ENCODE measurements around the gene NRDE2. TPM values are rescaled to one million over a fixed set of nuclear protein-coding genes. Genes with fewer than 3 reads are reported as not detected.

Gene NRDE2
- total RNA-seq, 2 experiments from 2014 or later = 12.3 to 16.6 TPM

- Histone ChIP-seq H3K79me2 (ENCODE audit: insufficient read depth, low read depth, low read length) (no peaks in the 10 kb centered on the region), H3K9me2 (ENCODE audit: insufficient read depth, low read length) (no peaks in the 10 kb centered on the region), H3K9me3 (ENCODE audit: low read length) (no peaks in the 10 kb centered on the region), H3K4me2 (ENCODE audit: low read length) (no peak overlapping the region), H2AFZ (ENCODE audit: low read length) (no peak overlapping the region), H3K27ac (ENCODE audit: low read depth, low read length, poor library complexity, severe bottlenecking) (no peak overlapping the region), H3K36me3 (ENCODE audit: insufficient read depth, low read length) (peaks cover 73% of the 10 kb centered on the region), H3K4me3 (ENCODE audit: low read depth, low read length, poor library complexity, severe bottlenecking) (no peak overlapping the region), H3K4me1 (ENCODE audit: insufficient read depth, low read length, poor library complexity, severe bottlenecking) (no peaks in the 10 kb centered on the region), H4K20me1 (ENCODE audit: insufficient read depth, low read length) (no peaks in the 10 kb centered on the region)
- ChIA-PET POLR2A (interaction anchor here (0.6 to 0.8 kb wide), 3 partner anchors 15 to 1969 kb away, joined by 3 to 11 read pairs (median 3); no protein-coding TSS in a partner anchor), CTCF (ENCODE audit: unreplicated experiment) (no interaction called here)
- no TSS peak for BruUV-seq (replicated peaks)
- TF ChIP-seq CTCF (conservative IDR thresholded peaks at IDR 0.05; ENCODE audit: low read length) (no peak), EZH2phosphoT487 (IDR thresholded peaks at IDR 0.05; ENCODE audit: borderline replicate concordance, low read depth, low read length) (no peak)
- DNase-seq (ENCODE audit: low spot score) = no peak
- intact Hi-C loops (cut with micrococcal nuclease; ENCODE audit: unreplicated experiment) = loop anchor here (2.0 to 10.0 kb wide), 2 partner anchors 214 to 396 kb away; no protein-coding TSS in a partner anchor
Observed at GRCh38 chr14:90301122-90301521, 30.6 kb downstream of the NRDE2 start.

GRCh38 chr14:90300611-90301047 is 31.1 kb downstream of the NRDE2 start:
- Histone ChIP-seq H4K20me1 (ENCODE audit: insufficient read depth, low read length) (no peaks in the 10 kb centered on the region), H3K9me2 (ENCODE audit: insufficient read depth, low read length) (no peaks in the 10 kb centered on the region), H3K79me2 (ENCODE audit: insufficient read depth, low read depth, low read length) (no peaks in the 10 kb centered on the region), H3K4me3 (ENCODE audit: low read depth, low read length, poor library complexity, severe bottlenecking) (no peak overlapping the region), H2AFZ (ENCODE audit: low read length) (no peak overlapping the region), H3K36me3 (ENCODE audit: insufficient read depth, low read length) (peaks cover 78% of the 10 kb centered on the region), H3K4me2 (ENCODE audit: low read length) (no peak overlapping the region), H3K4me1 (ENCODE audit: insufficient read depth, low read length, poor library complexity, severe bottlenecking) (no peaks in the 10 kb centered on the region), H3K9me3 (ENCODE audit: low read length) (no peaks in the 10 kb centered on the region), H3K27ac (ENCODE audit: low read depth, low read length, poor library complexity, severe bottlenecking) (no peak overlapping the region)
- intact Hi-C loops (cut with micrococcal nuclease; ENCODE audit: unreplicated experiment) = loop anchor here (2.0 to 10.0 kb wide), 2 partner anchors 214 to 396 kb away; no protein-coding TSS in a partner anchor
- BruUV-seq (replicated peaks) = no TSS peak
- TF ChIP-seq CTCF (conservative IDR thresholded peaks at IDR 0.05; ENCODE audit: low read length) = no peak
- no peak for TF ChIP-seq EZH2phosphoT487 (IDR thresholded peaks at IDR 0.05; ENCODE audit: borderline replicate concordance, low read depth, low read length)
- ChIA-PET POLR2A (interaction anchor here (0.6 kb wide), 1 partner anchor 15 kb away, joined by 11 read pairs; no protein-coding TSS in a partner anchor), CTCF (ENCODE audit: unreplicated experiment) (no interaction called here)
- DNase-seq (ENCODE audit: low spot score) = no peak

GRCh38 chr14:90299408-90299807 is 32.3 kb downstream of the NRDE2 start:
- Histone ChIP-seq H3K4me3 (ENCODE audit: low read depth, low read length, poor library complexity, severe bottlenecking) (no peak overlapping the region), H3K9me3 (ENCODE audit: low read length) (no peaks in the 10 kb centered on the region), H3K36me3 (ENCODE audit: insufficient read depth, low read length) (peaks cover 78% of the 10 kb centered on the region), H2AFZ (ENCODE audit: low read length) (no peak overlapping the region), H4K20me1 (ENCODE audit: insufficient read depth, low read length) (no peaks in the 10 kb centered on the region), H3K4me1 (ENCODE audit: insufficient read depth, low read length, poor library complexity, severe bottlenecking) (no peaks in the 10 kb centered on the region), H3K79me2 (ENCODE audit: insufficient read depth, low read depth, low read length) (no peaks in the 10 kb centered on the region), H3K9me2 (ENCODE audit: insufficient read depth, low read length) (no peaks in the 10 kb centered on the region), H3K27ac (ENCODE audit: low read depth, low read length, poor library complexity, severe bottlenecking) (no peak overlapping the region), H3K4me2 (ENCODE audit: low read length) (no peak overlapping the region)
- BruUV-seq (replicated peaks) = no TSS peak
- ChIA-PET POLR2A (no interaction called here), CTCF (ENCODE audit: unreplicated experiment) (no interaction called here)
- TF ChIP-seq EZH2phosphoT487 (IDR thresholded peaks at IDR 0.05; ENCODE audit: borderline replicate concordance, low read depth, low read length) = no peak
- TF ChIP-seq CTCF (conservative IDR thresholded peaks at IDR 0.05; ENCODE audit: low read length) = no peak
- intact Hi-C loops (cut with micrococcal nuclease; ENCODE audit: unreplicated experiment) = no loop called here
- no peak for DNase-seq (ENCODE audit: low spot score)
